Stimulated activated CD4-positive, alpha-beta T cell treated with anti-CD3 and anti-CD28 coated beads, Interleukin-1b, Interleukin-23, amount 100 ng/mL, for 48 hours (primary cell): ENCODE measurements around the gene SNX10.
"Not testable (repeated sequence)": the region's sequence is repeated elsewhere in the genome, so short reads cannot be mapped to it uniquely, and the experiment has no call there.

Experiments used
- DNase-seq: peaks from one replicate; pipeline ENCODE4 v3.0.0-alpha.2; 2020

SNX10 gene, protein sequence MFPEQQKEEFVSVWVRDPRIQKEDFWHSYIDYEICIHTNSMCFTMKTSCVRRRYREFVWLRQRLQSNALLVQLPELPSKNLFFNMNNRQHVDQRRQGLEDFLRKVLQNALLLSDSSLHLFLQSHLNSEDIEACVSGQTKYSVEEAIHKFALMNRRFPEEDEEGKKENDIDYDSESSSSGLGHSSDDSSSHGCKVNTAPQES

GRCh38 chr7:26291699-26292538 is at the start of gene SNX10:
SNX10 (plus strand) TSS chr7:26291862; CDS start chr7:26346443, 54,581 bp downstream.
- peak; percentile 63 for DNase-seq

DNA sequence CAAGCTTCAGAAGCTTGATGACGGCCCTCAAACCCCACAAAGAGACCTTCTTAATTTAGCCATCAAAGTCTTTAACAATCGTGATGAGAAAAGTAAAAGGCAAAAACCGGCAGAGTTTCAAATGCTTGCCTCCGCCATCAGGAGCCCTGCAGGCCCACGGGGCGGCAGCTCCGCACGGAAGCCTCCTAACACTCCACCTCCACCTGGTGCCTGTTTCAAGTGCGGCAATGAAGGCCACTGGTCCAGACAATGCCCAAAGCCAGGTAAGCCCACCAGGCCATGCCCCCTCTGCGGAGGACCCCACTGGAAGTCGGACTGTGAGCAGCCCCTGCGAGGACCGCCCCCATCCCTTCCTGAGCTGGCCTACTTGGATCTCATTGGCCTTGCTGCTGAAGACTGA is 46.5 kb upstream of the SNX10 start:
- no peak for DNase-seq

DNA sequence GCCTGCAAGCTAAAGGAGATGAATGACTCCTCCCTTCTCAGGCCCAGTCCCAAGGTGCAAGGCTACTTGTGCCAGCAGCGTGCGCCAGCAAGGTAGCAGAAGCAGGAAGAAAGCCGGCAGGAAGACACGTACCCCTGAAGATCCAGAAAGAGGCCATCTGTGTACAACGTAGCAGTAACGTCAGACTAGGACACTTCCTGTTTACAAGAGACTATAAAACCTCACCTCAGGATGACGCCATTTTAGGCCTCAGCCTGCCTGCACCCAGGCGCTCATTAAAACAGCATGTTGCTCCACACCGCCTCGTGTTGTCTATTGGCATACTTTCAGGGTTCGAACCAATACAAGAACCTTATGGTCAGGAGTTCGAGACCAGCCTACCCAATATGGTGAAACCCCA is 41.4 kb upstream of the SNX10 start:
- DNase-seq = no peak

GRCh38 chr7:26261866-26262265 is 29.8 kb upstream of the SNX10 start:
- DNase-seq = not testable (repeated sequence)

GRCh38 chr7:26265065-26265464 is 26.6 kb upstream of the SNX10 start:
- DNase-seq = peak; percentile 42

DNA sequence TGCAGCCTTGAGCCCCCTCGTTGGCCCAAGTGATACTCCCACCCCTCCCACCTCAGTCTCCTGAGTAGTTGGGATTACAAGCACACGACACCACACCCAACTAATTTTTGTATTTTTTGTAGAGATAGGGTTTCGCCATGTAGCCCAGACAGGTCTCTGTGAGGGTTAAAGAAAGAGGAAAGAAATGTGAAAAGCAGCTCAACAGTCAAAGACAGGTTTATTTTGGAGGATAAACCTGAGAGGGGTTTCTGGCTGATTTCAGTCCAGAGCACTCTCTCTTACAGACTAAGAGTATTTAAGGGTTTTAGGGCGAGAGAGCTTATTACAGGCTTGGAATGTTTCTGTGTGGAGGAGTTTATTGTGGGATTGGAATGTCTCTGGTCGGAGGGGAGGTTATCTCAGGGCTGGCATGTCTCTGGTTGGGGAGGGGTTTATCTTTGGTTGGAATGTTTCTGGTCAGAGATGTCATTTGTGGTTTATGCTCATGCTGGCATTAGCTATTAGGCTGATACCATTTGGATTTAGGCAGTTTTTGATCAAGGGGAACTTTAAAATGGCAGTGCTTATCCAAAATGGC is 26.1 kb upstream of the SNX10 start:
- DNase-seq = no peak

- DNase-seq = no peak
Observed at GRCh38 chr7:26267601-26268166, 24.0 kb upstream of the SNX10 start.

DNA sequence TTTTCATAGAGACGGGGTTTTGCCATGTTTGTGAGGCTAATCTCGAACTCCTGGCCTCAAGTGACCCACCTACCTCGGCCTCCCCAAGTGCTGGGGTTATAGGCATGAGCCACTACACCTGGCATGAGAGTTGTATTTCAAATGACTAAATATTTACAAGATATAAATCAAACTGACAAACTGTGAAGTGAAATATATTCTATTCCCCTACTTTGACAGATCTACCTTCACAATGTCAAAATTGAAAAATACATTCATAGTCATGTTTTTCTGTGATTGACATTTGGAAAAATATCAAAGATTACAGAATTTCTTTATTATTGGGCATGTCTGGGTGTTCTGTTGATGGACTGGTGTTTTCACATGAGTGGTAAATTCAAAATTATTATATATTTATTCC is 16.4 kb upstream of the SNX10 start:
- DNase-seq = no peak

DNA sequence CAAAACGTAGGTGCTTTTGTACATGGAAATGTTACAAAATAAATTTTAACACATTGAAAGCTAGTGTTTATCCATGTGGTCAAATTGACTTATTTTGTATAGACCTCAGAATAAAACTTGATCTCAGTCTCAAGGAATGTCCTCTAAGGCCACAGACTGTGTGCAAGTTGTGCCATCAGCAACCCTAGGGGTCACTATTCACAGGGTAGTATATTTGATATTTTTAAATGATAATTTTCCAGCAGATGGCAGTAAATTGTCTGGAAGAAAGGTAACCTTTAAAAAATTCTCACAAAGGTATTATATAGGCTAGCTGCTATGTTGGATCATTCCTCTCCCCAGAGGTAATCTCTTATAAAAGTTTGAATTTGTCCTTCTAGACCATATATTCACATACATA is 12.9 kb upstream of the SNX10 start:
- DNase-seq = no peak

DNA sequence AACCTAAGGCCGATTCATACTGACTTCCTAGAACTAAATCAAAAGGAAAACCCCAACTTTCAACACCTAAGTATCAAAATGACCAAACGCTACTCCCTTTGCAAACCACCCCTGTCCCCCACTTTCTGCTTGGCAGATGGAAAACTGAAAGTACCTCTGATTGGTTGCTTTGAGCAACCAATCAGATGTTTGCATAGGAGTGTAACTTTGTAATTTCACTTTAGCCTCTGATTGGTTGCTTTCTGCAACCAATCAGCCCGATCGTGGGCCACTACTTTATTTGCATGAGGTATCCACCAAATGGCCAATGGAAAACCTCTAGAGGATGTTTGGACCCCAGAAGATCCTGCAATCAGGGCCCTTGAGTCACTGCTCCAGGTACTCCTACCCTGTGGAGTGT is 12.3 kb upstream of the SNX10 start:
- DNase-seq = peak; percentile 41

GRCh38 chr7:26280097-26280496 is 11.6 kb upstream of the SNX10 start:
- no peak for DNase-seq

GRCh38 chr7:26280723-26281122 is 10.9 kb upstream of the SNX10 start:
- DNase-seq = no peak

DNA sequence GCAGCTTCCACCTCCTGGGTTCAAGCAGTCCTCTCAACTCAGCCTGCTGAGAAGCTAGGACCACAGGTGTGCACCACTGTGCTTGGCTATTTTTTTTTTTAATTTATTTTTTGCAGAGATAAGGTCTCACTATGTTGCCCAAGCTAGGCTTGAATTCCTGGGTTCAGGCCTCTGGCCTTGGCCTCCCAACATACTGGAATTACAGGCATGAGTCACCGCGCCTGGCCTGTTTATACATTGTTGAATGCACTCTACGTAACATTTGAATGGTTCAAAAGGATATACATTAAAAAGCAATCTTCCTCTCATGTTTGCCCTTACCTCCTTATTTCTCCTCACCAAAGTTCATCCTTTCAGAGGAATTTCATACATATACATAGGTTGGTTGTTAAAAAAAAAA is 7.2 kb upstream of the SNX10 start:
- no peak for DNase-seq

DNA sequence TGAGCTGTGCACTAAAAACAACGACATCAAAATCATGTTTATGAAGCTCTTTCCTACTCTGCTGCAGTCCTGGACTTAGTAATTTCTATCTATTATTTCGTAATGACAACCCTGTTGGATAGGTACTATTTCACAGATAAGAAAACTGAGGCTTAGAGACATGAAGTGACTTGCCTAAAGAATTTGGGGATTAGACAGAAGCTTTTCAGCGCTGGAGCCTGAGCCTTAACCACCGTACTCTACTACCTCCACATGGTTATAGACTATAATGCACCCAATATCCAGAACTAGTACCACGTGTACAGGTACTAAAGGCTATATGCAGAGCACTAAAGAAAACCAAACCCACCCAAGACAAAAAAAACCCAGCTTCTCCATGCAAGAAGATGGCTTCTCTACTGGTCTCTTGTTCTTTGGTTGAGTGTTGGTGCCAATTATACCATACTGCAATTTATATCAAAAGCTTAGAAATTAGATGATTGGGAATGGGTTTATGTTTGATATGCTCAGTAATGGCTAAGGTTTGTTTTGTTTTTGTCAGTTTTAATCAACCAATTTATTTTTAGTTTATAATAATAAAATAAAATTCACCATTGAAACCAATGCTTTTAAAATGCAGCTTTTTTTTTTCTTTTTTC is 6.5 kb upstream of the SNX10 start:
- DNase-seq = no peak

- no peak for DNase-seq
Observed at GRCh38 chr7:26286157-26286556, 5.5 kb upstream of the SNX10 start.

GRCh38 chr7:26288126-26288525 is 3.5 kb upstream of the SNX10 start:
- DNase-seq = not testable (repeated sequence)

DNA sequence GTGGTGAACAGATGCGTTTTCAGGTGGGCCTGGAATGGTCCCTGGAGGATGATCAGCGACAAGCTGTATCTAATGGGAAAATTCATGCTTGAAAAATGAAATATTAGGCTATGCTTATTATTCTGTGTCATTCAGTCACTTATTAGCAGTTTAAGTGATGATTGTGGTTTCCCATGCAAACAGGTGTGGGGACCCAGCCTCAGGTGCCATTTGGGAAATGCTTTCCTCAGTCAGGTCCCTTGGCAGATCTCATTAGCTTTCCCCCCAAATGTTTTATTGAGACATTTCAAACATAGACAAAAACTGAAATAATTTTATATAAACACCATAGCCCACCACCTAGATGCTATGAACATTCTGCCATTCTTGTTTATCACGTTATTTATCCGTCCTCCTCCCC is 411 bp upstream of the SNX10 start:
- DNase-seq = no peak

DNA sequence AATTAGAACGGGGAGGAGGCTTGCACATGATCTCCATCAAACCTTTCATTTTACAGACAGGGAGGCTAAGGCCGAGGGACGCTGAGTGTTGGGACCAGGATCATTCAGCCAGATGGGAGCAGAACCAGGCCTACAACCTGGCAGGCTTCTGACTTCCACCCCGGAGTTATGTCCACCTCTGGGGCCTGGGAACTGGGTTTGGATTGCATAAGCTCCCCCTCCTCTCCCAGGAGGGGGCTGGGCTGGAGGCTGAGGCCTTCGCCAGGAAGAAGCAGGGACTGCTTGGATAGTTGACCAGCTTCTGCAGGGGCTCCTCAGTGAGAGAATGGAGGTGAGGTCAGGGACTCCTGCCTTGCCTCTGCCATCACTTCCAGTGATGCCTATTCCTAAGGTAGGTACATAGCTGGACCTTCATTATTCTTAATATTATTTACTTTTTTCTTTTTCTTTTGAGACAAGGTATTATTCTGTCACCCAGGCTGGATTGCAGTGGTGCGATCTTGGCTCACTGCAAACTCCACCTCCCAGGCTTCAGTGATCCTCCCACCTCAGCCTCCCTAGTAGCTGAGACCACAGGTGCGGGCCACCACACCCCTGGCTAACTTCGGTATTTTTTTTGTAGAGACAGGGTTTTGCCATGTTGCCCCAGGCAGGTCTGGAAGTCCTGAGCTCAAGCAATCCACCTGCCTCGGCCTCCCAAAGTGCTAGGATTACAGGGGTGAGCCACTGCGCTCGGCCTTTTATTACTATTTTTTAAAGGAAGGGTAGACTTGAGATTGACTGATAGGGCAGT is 1.3 kb downstream of the SNX10 start:
- no peak for DNase-seq

DNA sequence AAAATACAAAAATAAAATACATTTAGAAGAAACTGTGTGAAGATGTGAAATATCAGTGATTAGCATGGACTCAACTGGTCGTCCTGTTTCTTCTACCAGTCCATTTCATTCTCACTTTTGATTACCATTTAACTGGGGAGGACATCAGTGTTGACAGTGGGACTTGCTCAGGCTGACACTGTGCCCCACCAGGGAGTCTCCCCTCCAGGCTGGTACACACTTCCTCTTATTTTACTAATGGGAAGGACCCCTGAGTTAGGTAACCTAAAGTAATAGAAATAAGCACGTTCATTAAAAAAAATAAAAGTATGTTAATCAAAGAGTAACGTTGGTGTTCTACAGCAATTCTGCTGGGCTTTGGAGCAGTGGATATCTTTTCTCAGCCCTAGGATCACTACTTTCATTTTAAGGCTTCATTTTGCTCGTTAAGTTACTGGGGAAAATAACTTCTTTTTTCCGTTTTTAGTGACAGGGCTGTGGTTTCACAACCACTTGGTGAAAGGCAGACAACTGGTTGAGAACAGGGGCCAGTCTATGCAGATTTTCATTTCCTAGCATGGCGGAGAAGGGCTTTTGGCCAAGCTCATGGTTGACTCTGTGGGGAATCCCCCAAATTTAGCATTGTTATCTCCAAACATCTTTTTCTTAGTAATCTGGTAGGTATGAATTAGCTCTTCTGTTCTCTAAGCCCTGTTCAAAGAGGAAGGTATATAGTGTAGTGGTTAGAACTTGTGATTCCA is 2.1 kb downstream of the SNX10 start:
- peak; percentile 79 for DNase-seq

GRCh38 chr7:26295015-26295414 is 3.4 kb downstream of the SNX10 start:
- DNase-seq = no peak

DNA sequence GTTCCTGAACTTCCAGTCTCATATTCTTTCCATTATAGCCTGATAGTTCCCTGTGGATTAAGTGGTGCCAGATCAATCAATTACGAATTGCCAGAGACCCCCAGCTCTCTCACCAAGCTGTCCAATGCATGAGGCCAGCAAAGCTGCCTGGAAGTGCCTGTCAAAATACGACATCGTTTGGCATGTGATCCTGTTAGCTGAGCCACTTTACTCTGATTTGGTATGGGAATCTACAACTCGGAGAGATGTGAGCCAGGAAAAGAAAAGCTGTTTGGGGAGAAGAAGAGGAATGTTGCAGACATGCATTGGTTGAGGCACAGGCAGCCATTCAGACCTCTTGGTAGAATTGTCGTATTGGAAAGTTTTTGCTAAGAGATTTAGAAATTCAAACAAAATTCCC is 3.9 kb downstream of the SNX10 start:
- no peak for DNase-seq
